Cerebellar cortex (tissue), 1 donor: ENCODE measurements around the gene STAG1.
"Not testable (repeated sequence)": the region's sequence is repeated elsewhere in the genome, so short reads cannot be mapped to it uniquely, and the experiment has no call there.

Source experiments
- DNase-seq: peaks from one replicate; pipeline ENCODE4 v3.0.0-alpha.2; 2015; ENCODE audit warnings: low spot score

STAG1 gene

DNA sequence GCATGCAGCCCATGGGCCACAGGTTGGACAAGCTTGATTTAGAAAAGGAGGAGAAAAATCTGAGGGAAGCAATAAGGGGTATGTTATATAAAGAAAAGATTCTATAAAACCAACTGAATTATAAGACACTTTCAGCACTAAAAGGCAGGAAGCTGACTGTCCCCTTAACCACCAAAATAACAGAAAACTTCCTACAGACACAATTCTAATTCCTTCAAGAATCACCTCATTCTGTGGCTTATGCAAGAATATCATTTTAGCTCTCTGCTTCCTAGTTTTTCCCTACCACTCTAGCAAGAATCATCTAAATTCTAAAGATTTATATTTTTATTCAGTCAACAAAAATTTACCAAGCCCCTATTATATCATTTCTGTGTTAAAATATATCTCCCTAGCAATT, 6.3 kb downstream of the STAG1 start:
- DNase-seq, result no peak

DNA sequence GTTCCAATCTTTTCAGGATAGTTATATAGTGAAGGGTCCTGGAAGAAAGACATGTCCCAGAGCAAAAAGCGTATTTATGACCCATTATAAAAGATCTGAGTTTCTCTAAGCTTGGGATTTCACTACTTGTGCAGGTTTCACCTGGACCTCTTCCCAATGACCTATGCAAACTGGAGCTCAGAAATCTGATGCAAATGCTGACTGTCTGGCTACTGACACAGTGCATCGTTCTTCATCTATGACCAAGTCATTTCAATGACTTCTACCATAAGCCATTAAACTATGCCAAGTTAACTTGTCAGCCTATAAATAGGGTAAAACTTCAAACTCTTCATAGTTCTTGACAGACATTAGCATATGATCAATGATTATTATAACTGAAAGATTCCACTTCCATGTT, 11.1 kb downstream of the STAG1 start:
- DNase-seq, result no peak

DNA sequence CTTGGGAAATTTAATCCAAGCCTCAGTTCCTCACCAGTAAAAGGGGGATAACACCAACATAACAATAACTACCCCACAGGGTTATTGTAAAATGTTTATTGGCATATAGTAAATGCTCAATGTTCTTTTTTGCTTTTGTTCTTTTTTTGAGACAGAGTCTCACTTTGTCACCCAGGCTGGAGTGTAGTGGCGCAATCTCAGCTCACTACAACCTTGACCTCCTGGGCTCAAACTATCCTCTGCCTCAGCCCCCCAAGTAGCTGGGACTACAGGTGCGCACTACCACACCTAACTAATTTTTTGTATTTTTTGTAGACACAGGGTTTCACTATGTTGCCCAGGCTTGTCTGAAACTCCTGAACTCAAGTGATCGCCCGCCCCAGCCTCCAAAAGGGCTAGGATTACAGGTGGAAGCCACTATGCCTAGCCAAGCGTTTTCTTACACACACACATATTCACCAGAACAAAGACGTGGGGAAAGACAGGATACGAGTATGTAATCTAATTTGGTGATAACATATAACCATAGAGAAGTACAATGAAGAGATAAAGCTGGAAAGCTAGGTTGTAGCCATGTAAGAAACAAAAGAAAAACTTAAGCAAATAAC, 11.7 kb downstream of the STAG1 start:
- no peak for DNase-seq

DNA sequence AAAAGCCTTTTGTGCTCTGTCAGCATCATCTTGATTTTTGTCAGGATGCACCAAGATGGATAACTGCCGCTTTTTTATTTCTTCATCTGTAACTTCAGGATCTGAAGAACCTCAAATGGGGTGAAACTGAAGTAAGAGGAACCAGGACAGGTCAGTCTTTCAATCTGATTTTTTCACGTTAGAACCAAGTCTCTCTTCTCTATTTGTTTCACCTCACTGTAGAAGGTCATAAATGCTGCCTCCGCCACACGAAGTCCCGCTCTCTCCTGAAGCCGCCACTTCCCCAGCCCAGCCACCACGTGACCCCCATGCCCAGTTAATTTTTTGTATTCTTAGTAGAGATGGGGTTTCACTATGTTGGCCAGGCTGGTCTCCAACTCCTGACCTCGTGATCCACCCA, 15.2 kb downstream of the STAG1 start:
- not testable (repeated sequence) for DNase-seq

DNA sequence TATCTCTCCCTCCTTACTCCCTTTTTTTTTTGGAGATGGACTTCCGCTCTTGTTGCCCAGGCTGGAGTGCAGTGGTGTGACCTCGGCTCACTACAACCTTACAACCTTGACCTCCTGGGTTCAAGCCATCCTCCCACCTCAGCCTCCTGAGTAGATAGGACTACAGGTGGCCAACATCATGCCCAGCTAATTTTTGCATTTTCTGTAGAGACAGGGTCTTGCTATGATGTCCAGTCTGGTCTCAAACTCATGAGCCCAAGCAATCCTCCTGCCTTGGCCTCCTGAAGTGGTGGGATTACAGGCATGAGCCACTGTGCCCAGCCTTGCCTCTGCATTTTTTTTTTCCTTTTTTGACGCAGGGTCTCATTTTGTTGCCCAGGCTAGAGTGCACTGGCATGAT, 17.1 kb downstream of the STAG1 start:
- no peak for DNase-seq

DNA sequence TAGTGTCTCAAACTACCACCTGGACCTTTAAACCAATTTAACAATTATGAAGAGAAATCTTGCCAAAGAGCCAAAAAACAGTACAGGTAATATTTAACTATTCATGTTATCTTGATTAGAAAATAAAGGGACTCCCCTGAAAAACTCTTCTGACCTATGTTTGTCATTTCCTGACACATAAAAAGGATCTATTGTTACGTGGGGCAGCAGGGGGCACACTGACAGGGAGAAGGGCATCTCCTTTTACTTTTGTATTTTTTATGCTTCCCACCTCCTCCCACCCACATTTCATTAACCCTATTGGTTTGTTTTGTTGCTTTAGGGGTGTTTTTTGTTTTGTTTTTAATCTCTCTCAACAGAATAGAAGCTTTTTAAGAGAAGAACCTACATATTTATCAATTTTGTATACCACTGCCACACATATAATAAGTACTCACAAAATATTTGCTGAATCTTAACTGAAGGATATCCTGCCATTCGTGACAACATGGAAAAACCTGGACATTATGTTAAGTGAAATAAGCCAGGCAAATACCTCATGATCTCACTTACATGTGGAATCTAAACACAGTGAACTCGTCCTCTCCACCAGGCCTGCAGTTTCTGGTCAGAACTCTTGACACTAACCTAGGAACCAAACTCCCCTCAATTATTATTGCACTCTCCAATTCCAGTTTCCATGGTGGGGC, 17.7 kb downstream of the STAG1 start:
- DNase-seq, result no peak

DNA sequence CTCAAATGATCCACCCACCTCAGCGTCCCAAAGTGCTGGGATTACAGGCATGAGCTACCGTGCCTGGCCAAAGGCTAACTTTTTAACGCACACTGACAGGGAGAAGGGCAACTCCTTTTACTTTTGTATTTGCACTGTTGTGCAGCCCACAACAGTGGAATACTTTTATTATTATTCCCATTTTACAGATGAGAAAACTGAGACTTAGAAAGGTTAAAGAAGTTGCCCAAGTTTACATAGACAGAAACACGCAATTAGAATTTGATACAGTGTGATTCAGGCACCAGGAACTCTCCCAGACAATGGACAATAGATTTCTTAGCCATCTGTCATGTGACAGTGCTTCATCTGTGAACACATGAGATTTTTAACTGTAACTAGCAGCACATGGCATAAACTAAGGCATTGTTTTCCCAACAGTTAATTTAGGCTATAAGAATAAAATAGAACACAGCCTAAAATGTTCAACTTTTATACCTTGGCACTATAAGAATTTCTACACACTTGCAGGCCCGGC, 18.8 kb downstream of the STAG1 start:
- no peak for DNase-seq

DNA sequence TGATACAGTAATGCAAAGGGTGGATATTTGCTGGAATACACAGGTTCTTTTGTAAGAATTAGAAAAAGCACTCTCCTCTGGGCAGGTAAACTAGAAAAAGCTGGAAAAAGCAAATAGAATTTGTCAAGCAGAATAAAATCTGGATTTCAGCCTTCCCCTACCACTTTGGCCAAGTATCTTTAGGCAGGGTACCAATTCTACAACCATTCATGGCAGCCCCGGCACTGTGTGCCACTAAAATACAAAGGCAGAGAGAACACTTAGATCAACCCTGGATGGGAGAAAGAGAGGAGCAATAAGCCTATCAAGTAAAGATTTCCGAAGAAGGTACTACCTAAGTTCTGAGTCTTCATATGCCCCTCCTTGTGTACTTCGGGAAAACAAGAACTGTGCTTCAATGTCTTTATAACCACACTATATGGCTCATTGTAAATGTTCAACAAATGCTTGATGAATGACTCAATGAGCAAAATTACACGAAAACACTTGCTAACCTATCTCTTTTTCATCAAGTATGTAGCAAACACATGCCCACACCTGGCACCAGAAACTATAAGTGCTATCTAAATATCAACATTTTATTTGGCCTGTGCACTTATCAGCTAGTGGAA, 20.8 kb downstream of the STAG1 start:
- peak; percentile 53 for DNase-seq

DNA sequence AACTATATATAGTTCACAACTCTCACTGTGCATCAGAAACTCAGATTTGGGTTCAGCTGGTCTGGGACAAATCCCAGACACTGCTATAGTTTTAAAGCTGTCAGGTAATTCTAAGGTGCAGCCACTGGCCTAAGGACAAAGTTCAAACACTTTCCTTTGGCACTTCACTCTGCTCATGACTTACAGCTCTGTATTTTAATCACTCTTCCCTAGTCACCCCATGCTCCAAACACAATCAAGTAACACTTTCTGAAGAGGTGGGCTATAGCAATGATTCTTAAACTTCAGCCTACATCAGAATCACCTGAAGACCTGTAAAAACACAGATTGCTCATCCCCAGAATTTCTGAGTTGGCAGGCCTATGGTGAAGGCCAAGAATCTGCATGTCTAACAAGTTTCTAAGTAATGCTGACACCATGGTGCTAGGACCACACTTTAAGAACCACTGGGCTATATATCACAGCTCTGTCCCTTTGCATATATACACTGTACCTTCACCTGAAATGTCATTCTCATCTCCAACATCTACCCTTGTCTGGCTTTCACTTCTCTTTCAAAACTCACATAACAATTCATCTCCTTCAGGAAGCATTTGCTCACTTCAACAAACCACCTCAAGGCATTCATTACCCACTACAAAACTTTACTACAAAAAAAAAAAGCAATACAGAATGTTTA, 21.4 kb downstream of the STAG1 start:
- no peak for DNase-seq

DNA sequence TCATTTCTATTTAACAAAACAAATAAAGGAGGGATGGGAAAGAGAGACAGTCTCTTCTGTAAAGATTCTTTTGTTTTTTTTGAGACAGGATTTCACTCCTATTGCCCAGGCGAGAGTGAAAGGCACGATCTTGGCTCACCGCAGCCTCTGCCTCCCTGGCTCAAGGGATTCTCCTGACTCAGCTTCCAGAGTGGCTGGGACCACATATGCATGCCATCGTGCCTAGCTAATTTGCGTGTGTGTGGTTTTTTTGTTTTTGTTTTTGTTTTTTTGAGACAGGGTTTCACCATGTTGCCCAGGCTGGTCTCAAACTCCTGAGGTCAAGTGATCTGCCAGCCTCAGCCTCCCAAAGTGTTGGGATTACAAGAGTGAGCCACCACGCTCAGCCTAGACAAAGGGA, 23.3 kb downstream of the STAG1 start:
- peak; percentile 31 for DNase-seq

DNA sequence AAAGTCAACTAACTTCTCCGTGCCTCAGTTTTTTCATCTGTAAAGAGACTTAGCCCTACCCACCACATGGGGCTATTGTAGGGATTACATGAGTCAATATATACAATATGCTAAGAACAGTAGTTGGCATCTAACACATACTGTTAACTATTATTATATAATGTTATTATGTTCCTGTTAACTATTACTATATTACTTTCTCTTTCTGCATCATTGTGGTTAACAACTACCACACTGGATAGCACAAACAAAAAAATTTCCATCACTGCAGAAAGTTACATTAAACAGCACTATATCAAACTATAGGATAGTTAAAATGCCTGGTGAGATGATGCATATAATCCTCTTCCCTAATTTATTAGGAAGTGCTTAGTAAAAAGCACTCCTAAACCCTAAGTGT, 23.7 kb downstream of the STAG1 start:
- DNase-seq, result no peak

DNA sequence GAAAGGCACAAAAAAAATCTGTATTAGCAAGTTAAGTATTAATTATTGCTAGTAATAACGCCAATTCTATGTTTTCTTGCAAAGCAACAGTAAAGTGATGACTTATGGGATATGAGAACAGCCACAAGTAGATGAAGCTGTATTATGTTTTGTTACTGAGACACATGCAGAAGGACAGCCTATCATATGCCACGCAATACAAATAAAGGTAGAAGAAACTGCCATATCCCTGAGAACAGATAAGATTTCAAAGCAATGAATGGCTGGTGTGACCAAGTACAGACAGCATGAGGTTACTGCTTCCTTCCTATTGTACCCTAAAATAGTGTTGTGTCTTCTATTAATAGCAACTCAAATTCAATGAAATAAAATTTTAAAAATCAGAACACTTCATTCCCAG, 26.7 kb downstream of the STAG1 start:
- no peak for DNase-seq

DNA sequence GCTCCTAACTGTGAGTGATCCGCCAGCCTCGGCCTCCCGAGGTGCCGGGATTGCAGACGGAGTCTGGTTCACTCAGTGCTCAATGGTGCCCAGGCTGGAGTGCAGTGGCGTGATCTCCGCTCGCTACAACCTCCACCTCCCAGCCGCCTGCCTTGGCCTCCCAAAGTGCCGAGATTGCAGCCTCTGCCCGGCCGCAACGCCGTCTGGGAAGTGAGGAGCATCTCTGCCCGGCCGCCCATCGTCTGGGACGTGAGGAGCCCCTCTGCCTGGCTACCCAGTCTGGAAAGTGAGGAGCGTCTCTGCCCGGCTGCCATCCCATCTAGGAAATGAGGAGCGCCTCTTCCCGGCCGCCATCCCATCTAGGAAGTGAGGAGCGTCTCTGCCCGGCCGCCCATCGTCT, 29.3 kb downstream of the STAG1 start:
- not testable (repeated sequence) for DNase-seq

DNA sequence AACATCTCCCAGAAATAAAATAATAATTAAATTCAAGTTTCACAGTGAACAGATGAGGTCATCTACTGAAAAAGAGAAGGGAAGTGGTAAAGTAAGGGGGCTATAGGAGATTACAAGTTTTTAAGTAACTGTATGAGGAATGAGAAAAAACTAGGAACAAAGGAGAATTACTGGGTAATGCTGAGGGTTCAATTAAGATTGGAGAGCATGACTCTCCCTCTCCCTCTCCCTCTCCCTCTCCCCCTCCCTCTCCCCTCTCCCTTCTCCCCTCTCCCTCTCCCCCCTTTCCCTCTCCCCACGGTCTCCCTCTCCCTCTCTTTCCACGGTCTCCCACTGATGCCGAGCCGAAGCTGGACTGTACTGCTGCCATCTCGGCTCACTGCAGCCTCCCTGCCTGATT, 29.8 kb downstream of the STAG1 start:
- DNase-seq, result not testable (repeated sequence)

DNA sequence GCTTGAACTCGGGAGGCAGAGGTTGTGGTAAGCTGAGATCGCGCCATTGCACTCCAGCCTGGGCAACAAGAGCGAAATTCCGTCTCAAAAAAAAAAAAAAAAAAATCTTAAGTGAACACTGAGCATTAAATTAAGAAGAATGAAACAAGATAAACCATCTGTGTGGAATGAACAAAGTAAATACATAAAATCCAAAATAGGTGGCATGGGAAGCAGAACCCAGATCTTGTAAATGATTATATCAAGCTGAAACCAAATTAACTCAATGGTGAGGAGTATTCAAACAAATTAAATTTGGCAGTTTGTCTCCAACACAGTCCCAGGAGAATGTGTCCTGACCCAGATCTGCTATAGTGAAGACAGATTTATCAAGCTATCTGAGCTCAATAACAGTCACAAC, 32.1 kb downstream of the STAG1 start:
- DNase-seq, result peak; percentile 26

DNA sequence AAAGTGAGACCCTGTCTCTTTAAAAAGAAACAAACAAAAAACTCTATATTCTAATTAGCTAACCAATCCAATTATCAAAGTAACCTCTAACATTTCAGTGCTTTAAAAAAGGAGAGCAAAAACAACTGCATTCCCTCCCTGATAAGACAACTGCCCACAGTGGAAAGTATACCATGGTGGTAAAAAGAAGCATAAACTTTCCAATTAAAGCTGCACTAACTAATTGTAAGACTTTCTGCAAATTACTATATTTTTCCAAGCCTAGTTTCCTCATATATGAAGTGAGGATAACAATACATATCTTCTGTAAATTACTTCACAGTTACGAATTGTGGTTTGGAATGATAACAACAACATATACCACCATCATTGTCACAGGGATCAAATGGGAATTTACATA, 35.5 kb downstream of the STAG1 start:
- DNase-seq, result no peak

DNA sequence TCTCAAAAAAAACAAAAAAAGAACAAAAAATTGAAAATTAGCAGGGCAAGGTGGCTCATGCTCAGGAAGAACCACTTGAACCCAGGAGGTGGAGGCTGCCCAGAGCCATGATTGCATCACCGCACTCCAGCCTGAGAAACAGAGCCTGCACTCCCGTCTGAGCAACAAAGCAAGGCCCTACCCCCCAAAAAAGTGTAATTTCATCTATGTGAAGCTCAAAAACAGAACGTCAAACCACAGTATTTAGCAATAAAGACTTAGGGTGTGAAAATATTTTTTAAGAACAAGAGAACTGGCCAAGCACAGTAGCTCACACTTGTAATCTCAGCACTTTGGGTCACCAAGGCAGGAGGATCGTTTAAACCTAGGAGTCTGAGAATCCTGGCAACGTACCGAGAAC, 38.2 kb downstream of the STAG1 start:
- DNase-seq, result no peak

DNA sequence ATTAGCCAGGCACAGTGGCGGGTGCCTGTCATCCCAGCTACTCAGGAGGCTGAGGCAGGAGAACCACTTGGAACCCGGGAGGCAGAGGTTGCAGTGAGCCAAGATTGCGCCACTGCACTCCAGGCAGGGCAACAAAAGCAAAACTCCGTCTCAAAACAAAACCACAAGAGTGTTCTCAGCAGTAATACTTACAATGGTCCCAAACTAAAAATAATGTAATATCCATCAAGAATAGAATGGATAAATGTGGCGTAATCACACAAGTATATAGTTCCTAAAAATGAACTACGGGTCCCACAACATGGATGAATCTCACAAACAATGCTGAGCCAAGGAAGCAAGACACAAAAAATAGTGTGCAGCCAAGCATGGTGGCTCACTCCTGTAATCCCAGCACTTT, 39.2 kb downstream of the STAG1 start:
- DNase-seq, result no peak

DNA sequence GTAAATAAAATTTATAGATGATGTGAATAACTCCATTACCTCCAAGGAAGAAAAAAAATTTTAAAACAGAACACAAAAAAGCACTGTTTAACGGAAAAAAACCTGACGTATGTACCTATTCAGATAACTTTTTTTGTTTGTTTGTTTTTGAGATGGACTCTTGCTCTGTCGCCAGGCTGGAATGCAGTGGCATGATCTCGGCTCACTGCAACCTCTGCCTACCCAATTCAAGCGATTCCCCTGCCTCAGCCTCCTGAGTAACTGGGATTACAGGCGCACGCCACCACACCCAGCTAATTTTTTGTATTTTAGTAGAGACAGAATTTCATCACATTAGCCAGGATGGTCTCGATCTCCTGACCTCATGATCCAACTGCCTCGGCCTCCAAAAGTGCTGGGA, 40.3 kb downstream of the STAG1 start:
- not testable (repeated sequence) for DNase-seq

DNA sequence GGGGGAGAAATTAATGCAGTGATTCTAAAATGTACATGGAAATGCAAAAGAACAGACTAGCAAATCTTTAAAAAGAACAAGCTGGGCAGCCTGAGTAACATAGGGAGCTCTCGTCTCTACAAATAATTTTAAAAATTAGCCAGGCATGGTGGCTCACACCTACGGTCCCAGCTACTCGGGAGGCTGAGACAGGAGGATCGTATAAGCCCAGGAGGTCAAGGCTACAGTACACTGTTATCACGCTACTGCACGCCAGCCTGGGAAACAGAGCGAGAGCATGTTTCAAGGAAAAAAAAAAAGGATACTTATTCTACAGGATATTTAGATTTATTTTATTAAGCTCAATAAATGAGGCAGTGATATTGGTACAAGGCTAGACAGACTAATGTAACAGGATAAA, 40.9 kb downstream of the STAG1 start:
- no peak for DNase-seq

DNA sequence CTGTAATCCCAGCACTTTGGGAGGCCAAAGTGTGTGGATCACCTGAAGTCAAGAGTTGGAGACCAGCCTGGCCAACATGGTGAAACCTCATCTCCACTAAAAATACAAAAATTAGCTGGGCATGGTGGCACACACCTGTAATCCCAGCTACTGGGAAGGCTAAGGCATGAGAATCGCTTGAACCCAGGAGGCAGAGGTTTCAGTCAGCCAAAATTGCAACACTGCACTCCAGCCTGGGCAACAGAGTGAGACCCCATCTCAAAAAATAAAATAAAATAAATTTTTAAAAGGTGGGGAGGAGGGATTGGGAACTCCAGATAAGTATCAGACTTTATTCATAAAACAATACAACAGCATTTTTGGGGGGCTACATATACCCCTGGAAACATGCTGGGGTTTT, 42.4 kb downstream of the STAG1 start:
- not testable (repeated sequence) for DNase-seq

DNA sequence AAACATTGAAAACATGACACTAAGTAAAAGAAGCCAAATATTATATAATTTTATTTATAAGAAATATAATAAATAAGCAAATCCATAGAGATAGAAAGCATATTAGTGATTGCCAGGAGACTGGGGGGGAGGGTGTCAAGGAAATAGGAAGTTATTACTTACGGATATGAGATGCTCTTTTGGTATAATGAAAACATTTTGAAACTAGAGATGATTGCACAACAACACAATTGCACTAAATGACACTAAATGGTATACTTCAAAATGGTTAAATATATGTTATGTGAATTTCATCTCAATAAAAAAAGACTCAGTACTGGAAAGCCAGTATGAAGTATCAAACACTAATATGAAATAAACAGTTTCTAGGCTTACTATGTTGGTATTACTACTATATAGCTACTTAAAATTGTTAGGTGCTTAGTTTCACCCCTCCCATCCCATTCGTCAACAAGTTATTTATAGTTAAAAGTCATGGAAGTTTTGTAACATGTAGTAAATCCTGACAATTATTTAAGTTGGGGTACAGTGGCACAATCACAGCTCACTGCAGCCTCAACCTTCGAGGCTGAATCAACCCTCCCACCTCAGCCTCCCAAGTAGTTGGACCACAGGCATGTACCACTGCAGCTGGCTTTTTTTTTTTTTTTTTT, 43.7 kb downstream of the STAG1 start:
- DNase-seq, result no peak
